IMR-90 (cell line): ENCODE measurements around the gene NLGN1. TPM values are rescaled to one million over a fixed set of nuclear protein-coding genes. Genes with fewer than 3 reads are reported as not detected.

Experiments used
- ATAC-seq: fragments of 200-7000 bp; cut with Tn5 transposase; 2 replicates; pipeline ENCODE4 v1.9.1; 2020; ENCODE audit warnings: low read depth, mild to moderate bottlenecking, moderate library complexity
- BruUV-seq: library from RNA; stranded (reverse); fragments of 400-500 nt; replicated peaks from 2 replicates; lab custom pipeline; 2021; lab: Mats Ljungman, UMichigan
- CTCF ChIA-PET: fragments of 300-600 bp; formaldehyde crosslinking; extraction: SDS; loops from one replicate; lab custom pipeline; 2021; ENCODE audit warnings: antibody characterized with exemption; lab: Yijun Ruan, JAX
- POLR2A ChIA-PET: fragments of 300-600 bp; sonication (Branson Sonifier 250); formaldehyde crosslinking; loops from one replicate; lab custom pipeline; 2022; ENCODE audit warnings: antibody characterized with exemption; ENCODE audit not compliant: unreplicated experiment; lab: Charles Lee
- DNase-seq: peaks from one replicate; pipeline ENCODE4 v3.0.0; 2013
- H2AFZ ChIP-seq: replicated peaks from 2 replicates; pipeline ENCODE3; 2013; ENCODE audit warnings: low read length, mild to moderate bottlenecking; ENCODE audit not compliant: poor library complexity
- H2AK5ac ChIP-seq: 2 replicates; pipeline ENCODE4 v1.6.1; 2013; ENCODE audit warnings: low read depth, low read length, inconsistent platforms
- H2AK9ac ChIP-seq: replicated peaks from 2 replicates; pipeline ENCODE3; 2013; ENCODE audit warnings: mild to moderate bottlenecking, low read depth, low read length, moderate library complexity; ENCODE audit not compliant: poor library complexity
- H2BK120ac ChIP-seq: 2 replicates; pipeline ENCODE4 v1.6.1; 2013; ENCODE audit warnings: low read depth, low read length, inconsistent platforms
- H2BK15ac ChIP-seq: 3 replicates; pipeline ENCODE4 v1.6.1; 2013; ENCODE audit warnings: low read depth, low read length, inconsistent platforms
- H2BK20ac ChIP-seq: 2 replicates; pipeline ENCODE4 v1.6.1; 2013; ENCODE audit warnings: low read depth, mild to moderate bottlenecking, inconsistent platforms, low read length, moderate library complexity
- H2BK5ac ChIP-seq: 2 replicates; pipeline ENCODE4 v1.6.1; 2013; ENCODE audit warnings: mild to moderate bottlenecking, low read depth, low read length, inconsistent platforms; ENCODE audit not compliant: poor library complexity, severe bottlenecking
- H3K14ac ChIP-seq: replicated peaks from 2 replicates; pipeline ENCODE4 v1.6.1; 2013; ENCODE audit warnings: low read depth, low read length, inconsistent platforms
- H3K18ac ChIP-seq: 2 replicates; pipeline ENCODE4 v1.6.1; 2013; ENCODE audit warnings: low read depth, low read length, control low read depth
- H3K23ac ChIP-seq: 2 replicates; pipeline ENCODE4 v1.6.1; 2013; ENCODE audit warnings: low read depth, low read length, inconsistent platforms
- H3K27ac ChIP-seq: 2 replicates; pipeline ENCODE4 v1.5.1; 2013; ENCODE audit warnings: mild to moderate bottlenecking, control low read depth, low read length; ENCODE audit not compliant: insufficient read depth
- H3K27me3 ChIP-seq: 2 replicates; pipeline ENCODE4 v1.6.1; 2013; ENCODE audit warnings: low read length; ENCODE audit not compliant: control insufficient read depth, insufficient read depth
- H3K36me3 ChIP-seq: 2 replicates; pipeline ENCODE4 v1.6.1; 2013; ENCODE audit warnings: low read length, mixed read lengths; ENCODE audit not compliant: control insufficient read depth, insufficient read depth
- H3K4ac ChIP-seq: 2 replicates; pipeline ENCODE4 v1.6.1; 2013; ENCODE audit warnings: low read depth, low read length, inconsistent platforms
- H3K4me1 ChIP-seq: 2 replicates; pipeline ENCODE4 v1.6.1; 2013; ENCODE audit warnings: low read length, mixed read lengths; ENCODE audit not compliant: control insufficient read depth, insufficient read depth
- H3K4me2 ChIP-seq: 2 replicates; pipeline ENCODE4 v1.6.1; 2013; ENCODE audit warnings: low read depth, mild to moderate bottlenecking, control low read depth, low read length, moderate library complexity
- H3K4me3 ChIP-seq: 2 replicates; pipeline ENCODE4 v1.5.1; 2013; ENCODE audit warnings: low read depth, mild to moderate bottlenecking, control low read depth, low read length, moderate library complexity; ENCODE audit not compliant: insufficient read depth
- H3K56ac ChIP-seq: 2 replicates; pipeline ENCODE4 v1.6.1; 2013; ENCODE audit warnings: low read length, inconsistent platforms; ENCODE audit not compliant: insufficient read depth; ENCODE audit errors: extremely low read depth
- H3K79me1 ChIP-seq, 2 experiments: 2 replicates each; pipeline ENCODE4 v1.6.1; 2013; ENCODE audit warnings: low read length in 2 of 2, inconsistent platforms in 1 of 2, low read depth in 1 of 2
- H3K9ac ChIP-seq: 2 replicates; pipeline ENCODE4 v1.6.1; 2013; ENCODE audit warnings: low read depth, low read length, control low read depth
- H3K9me1 ChIP-seq: 2 replicates; pipeline ENCODE4 v1.6.1; 2013; ENCODE audit warnings: low read length, inconsistent platforms; ENCODE audit not compliant: insufficient read depth
- H3K9me3 ChIP-seq: 2 replicates; pipeline ENCODE4 v1.6.1; 2013; ENCODE audit warnings: low read length; ENCODE audit not compliant: control insufficient read depth, insufficient read depth
- H4K20me1 ChIP-seq: 2 replicates; pipeline ENCODE4 v1.6.1; 2013; ENCODE audit warnings: low read length, inconsistent platforms; ENCODE audit not compliant: insufficient read depth
- H4K5ac ChIP-seq: 2 replicates; pipeline ENCODE4 v1.6.1; 2013; ENCODE audit warnings: mild to moderate bottlenecking, low read depth, low read length, control low read depth
- H4K8ac ChIP-seq, 2 experiments: 2 replicates each; pipeline ENCODE4 v1.6.1; 2013; ENCODE audit warnings: low read depth in 2 of 2, low read length in 2 of 2, control low read depth in 1 of 2, inconsistent platforms in 1 of 2
- H4K91ac ChIP-seq: 2 replicates; pipeline ENCODE4 v1.6.1; 2013; ENCODE audit warnings: low read depth, low read length, inconsistent platforms; ENCODE audit not compliant: insufficient read depth
- BHLHE40 ChIP-seq: fragments of 150-350 bp; IDR thresholded peaks from 2 replicates; pipeline ENCODE4 v1.6.1; 2016; ENCODE audit warnings: mild to moderate bottlenecking, low read depth, low read length
- CTCF ChIP-seq: conservative IDR thresholded peaks from 2 replicates; pipeline ENCODE4 v1.5.1; 2012; ENCODE audit warnings: mild to moderate bottlenecking, low read depth, low read length, improper control_type of control experiment
- NFE2L2 ChIP-seq: fragments of 150-350 bp; IDR thresholded peaks from 2 replicates; pipeline ENCODE4 v1.6.1; 2016; ENCODE audit warnings: low read depth, mild to moderate bottlenecking, low read length
- WGBS, 2 experiments: methylation state at CpG; one replicate each; pipeline versions ENCODE4 v1.1.5 to v1.1.7; 2013; ENCODE audit warnings: missing lambda C conversion rate in 2 of 2; ENCODE audit not compliant: insufficient read length in 1 of 2; ENCODE audit errors: extremely low coverage in 2 of 2; 5-methylcytosine and 5-hydroxymethylcytosine counted together
- dilution Hi-C: fragments of 300-500 bp; cut with HindIII; formaldehyde crosslinking; loops from one replicate; pipeline ENCODE4 v1.14.3; 2018; ENCODE audit warnings: low sequenced_read_pairs; ENCODE audit not compliant: unreplicated experiment
- in situ Hi-C: fragments of 300-500 bp; cut with MboI; formaldehyde crosslinking; loops from 3 replicates; pipeline ENCODE4 v1.14.3; 2019; ENCODE audit warnings: low sequenced_read_pairs, inconsistent platforms, mixed read lengths
- intact Hi-C: fragments of 100-400 bp; cut with micrococcal nuclease; formaldehyde crosslinking; loops from 2 replicates; pipeline ENCODE4 v1.10.0; 2022
- polyA plus RNA-seq, 3 experiments: library from polyadenylated mRNA; depleted of rRNA; stranded (reverse); fragments of >200 nt; gene quantifications; 2 replicates each; pipeline ENCODE4 v1.2.3, GENCODE V29; 2012; ENCODE audit warnings: low replicate concordance in 1 of 3
- total RNA-seq: library from RNA; depleted of rRNA; stranded (reverse); fragments of >200 nt; gene quantifications from 2 replicates; pipeline ENCODE4 v1.2.3, GENCODE V29; 2012

Gene NLGN1
- total and polyA plus RNA-seq, 2 of the 4 experiments (the other 2 are of a cell fraction) = 1.8 to 12.5 TPM

- Histone ChIP-seq H2BK15ac (no peak overlapping the region), H3K56ac (no peak overlapping the region), H3K79me1 (no peaks in the 10 kb centered on the region), H3K4me3 (no peak overlapping the region), H3K27me3 (no peaks in the 10 kb centered on the region), H2BK5ac (peak overlapping the region; percentile 39), H4K20me1 (no peaks in the 10 kb centered on the region), H3K4ac (no peak overlapping the region), H2AFZ (no peak overlapping the region), H4K91ac (no peak overlapping the region), H3K23ac (no peak overlapping the region), H3K9me1 (no peaks in the 10 kb centered on the region), H2BK20ac (no peak overlapping the region), H3K9me3 (no peaks in the 10 kb centered on the region), H3K9ac (no peak overlapping the region), H4K8ac (no peak overlapping the region), H3K4me1 (no peaks in the 10 kb centered on the region; the same call in 1 of the 2 replicates), H2AK9ac (no peak overlapping the region), H3K4me2 (no peak overlapping the region), H4K5ac (no peak overlapping the region), H3K18ac (no peak overlapping the region), H2AK5ac (no peak overlapping the region), H3K36me3 (no peaks in the 10 kb centered on the region), H2BK120ac (no peak overlapping the region), H3K27ac (no peak overlapping the region), H3K14ac (no peak overlapping the region)
- ATAC-seq = peak; percentile 83
- ChIA-PET CTCF (no interaction called here), POLR2A (no interaction called here)
- WGBS, 2 experiments = 50% methylated on average over 1 of the region's 2 CpGs; no CpG with 5 or more reads in 1 of the 2 experiments
- intact Hi-C loops (no loop called here), dilution Hi-C loops (no loop called here), in situ Hi-C loops (no loop called here)
- no TSS peak for BruUV-seq
- peak; percentile 81 for DNase-seq
- TF ChIP-seq CTCF (no peak), NFE2L2 (no peak), BHLHE40 (peak; percentile 24; the same call in 1 of the 2 replicates)
These were observed 580.2 kb downstream of the NLGN1 start for GRCh38 chr3:173977747-173978146.
